ENCODE measurements around the gene CEP89.
A peak's percentile ranks its signal among the peaks of the same experiment; 100 is the strongest.

Gene CEP89

GRCh38 chr19:32914879-32915660 lies 56.7 kb downstream of the CEP89 start:
- H3K27ac ChIP-seq, result no peak overlapping the region
- TF ChIP-seq, protein P1, sequence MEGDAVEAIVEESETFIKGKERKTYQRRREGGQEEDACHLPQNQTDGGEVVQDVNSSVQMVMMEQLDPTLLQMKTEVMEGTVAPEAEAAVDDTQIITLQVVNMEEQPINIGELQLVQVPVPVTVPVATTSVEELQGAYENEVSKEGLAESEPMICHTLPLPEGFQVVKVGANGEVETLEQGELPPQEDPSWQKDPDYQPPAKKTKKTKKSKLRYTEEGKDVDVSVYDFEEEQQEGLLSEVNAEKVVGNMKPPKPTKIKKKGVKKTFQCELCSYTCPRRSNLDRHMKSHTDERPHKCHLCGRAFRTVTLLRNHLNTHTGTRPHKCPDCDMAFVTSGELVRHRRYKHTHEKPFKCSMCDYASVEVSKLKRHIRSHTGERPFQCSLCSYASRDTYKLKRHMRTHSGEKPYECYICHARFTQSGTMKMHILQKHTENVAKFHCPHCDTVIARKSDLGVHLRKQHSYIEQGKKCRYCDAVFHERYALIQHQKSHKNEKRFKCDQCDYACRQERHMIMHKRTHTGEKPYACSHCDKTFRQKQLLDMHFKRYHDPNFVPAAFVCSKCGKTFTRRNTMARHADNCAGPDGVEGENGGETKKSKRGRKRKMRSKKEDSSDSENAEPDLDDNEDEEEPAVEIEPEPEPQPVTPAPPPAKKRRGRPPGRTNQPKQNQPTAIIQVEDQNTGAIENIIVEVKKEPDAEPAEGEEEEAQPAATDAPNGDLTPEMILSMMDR (conservative IDR thresholded peaks at IDR 0.05), result no peak

DNA sequence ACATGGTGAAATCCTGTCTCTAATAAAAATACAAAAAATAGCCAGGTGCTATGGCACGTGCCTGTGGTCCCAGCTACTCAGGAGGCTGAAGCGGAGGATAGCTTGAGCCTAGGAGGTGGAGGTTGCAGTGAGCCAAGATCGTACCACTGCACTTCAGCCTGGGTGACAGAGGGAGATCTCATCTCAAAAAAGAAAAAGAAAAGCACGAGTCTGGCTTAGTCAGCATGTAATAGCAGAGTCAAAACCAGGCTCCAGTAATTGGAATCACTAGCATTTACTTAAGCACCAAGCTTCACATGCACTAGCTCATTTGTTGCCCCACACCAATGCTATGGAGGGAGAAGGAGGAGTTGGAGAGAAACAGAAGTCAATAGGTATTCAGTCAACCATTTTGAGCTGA lies 60.3 kb downstream of the CEP89 start:
- TF ChIP-seq, protein P1 (conservative IDR thresholded peaks at IDR 0.05), result no peak
- H3K27ac ChIP-seq, result peak overlapping the region; percentile 76

DNA sequence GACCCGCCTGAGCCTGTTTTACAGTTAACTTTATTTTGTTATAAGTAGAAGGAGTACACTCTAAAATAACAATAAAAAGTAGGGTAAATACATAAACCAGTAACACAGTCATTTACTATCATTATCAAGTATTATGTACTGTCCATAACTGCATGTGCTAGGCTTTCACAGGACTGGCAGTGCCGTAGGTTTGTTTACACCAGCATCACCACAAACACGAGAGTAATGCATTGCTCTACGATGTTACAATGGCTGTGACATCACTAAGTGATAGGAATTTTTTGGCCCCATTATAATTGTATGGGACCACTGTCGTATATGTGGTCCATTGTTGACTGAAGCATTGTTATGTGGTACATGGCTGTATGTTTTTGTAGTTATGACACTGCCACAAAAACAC lies 60.9 kb downstream of the CEP89 start:
- TF ChIP-seq, protein P1 (conservative IDR thresholded peaks at IDR 0.05), result no peak
- peak overlapping the region; percentile 76 for H3K27ac ChIP-seq

GRCh38 chr19:32910094-32910493 lies 61.7 kb downstream of the CEP89 start:
- TF ChIP-seq, protein P1 (conservative IDR thresholded peaks at IDR 0.05), result no peak
- H3K27ac ChIP-seq, result peak overlapping the region; percentile 76

DNA sequence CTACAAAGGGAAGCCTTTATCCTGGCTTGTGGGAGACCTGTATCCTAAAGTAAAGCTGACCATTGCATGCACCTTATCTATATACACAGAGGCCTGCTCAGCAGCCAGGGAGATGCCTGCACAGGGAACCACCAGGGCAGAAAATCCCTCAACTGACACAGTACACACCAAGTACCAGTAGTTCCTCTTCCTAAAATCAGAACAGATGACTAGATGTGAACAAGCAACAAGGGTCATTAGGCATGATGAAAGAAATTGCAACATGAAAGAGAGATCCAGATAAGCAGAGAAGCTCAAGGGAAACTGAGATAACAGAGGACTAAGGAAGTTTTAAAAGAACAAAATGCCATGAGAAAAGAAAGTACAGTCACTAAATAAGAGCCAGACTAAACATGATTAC lies 62.5 kb downstream of the CEP89 start:
- no peak overlapping the region for H3K27ac ChIP-seq
- TF ChIP-seq, protein P1 (conservative IDR thresholded peaks at IDR 0.05), result no peak

DNA sequence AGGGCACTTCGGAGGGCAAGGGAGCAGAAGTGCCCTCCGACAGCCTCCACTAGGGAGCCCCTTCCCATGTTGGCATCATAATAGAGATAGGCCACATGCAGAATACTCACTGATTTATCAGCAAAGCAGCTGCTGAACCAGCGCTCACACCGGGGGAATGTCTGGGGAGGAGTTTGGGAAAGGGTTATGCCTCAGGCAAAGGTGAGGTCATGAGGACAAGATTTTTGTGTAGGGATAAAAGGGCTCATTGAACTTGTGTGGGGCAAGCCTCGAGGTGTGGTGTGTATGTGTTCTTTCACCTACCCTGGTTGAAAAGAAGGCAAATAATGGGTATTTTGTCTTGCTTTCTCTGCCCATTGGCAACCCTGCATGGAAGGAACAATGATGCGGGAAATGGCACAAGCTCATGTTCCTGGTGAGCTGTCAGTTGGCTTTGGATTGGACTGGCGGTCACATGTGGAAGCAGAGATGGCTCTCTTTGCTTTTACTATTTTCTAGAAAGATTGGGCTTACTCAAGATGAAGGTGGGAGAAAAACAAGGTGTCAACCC lies 63.0 kb downstream of the CEP89 start:
- TF ChIP-seq, protein P1 (conservative IDR thresholded peaks at IDR 0.05), result no peak
- no peak overlapping the region for H3K27ac ChIP-seq

DNA sequence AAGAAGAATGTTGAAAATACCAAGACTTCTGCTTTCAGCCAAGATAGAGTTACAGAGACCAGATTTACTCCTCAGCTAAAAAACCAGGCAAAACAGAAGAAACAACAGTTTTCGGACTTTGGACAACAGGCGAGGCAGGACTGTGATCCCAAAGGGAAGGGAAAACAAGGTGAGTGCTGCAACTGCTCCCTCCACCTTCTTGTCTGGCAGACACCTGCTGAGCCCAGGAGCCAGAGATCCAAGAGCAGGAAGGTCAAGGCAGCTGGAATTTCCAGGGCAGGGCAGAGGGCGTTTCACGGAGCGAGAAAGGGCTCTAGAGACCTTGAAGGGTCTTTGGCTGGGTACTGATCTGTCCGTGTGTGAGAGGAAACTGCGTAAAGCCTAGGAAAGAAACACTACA lies 69.3 kb downstream of the CEP89 start:
- no peak overlapping the region for H3K27ac ChIP-seq
- TF ChIP-seq, protein P1 (conservative IDR thresholded peaks at IDR 0.05), result no peak

Measured in VCaP (cell line).